Measurements from ENCODE around the gene MT4.

DNA sequence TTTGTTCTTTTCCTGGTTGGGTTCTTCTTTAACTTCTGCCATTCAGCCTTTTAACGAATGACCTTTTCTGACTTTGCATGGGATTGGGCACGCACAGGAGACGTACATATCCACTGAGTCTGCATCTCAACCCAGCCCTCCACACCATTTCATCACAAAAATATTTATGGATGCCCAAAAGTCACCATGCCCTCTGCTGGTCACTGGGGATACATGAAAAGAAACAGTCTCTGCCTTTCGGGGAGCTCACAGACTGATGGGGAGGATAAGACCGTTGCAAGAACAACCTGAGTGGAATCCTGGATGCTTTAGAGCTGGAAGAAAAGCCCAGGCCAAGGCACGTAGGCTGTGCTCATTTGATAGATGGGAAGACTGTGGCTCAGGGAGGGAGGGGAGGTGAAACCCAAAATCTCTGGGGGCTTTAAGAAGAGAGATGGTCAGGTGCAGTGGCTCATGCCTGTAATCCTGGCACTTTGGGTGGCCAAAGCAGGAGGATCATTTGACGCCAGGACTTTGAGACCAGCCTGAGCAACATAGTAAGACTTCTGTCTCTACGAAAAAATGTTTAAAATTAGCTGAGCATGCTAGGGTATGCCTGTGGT, 35.6 kb downstream of the MT4 start:
- peak; percentile 86 for TF ChIP-seq CTCF (conservative IDR thresholded peaks at IDR 0.05)
- TF ChIP-seq EZH2 (IDR thresholded peaks at IDR 0.05; ENCODE audit: low read depth): no peak
